OCI-LY1 (cell line): ENCODE results near the gene FADS2.

ENCODE experiments used
- H2AFZ ChIP-seq: fragments of 200-600 bp; sonication (generic), shearing (Covaris generic); 2 replicates; pipeline ENCODE4 v1.6.0; 2014; ENCODE audit warnings: antibody characterized with exemption, mild to moderate bottlenecking, low read length
- H3F3A ChIP-seq: fragments of 200-600 bp; sonication (generic), shearing (Covaris generic); 2 replicates; pipeline ENCODE4 v1.6.0; 2014; ENCODE audit warnings: mild to moderate bottlenecking, antibody characterized with exemption, low read length, moderate library complexity; ENCODE audit not compliant: insufficient read depth
- H3K27ac ChIP-seq: fragments of 200-600 bp; sonication (generic); 2 replicates; pipeline ENCODE4 v1.5.1; 2014; ENCODE audit warnings: low read length, mixed run types, mild to moderate bottlenecking, low read depth; ENCODE audit not compliant: poor library complexity, severe bottlenecking
- H3K27me3 ChIP-seq: fragments of 200-600 bp; sonication (generic); 2 replicates; pipeline ENCODE4 v1.6.0; 2014; ENCODE audit warnings: antibody characterized with exemption, mild to moderate bottlenecking, low read length, moderate library complexity; ENCODE audit not compliant: insufficient read depth
- H3K36me3 ChIP-seq: fragments of 200-600 bp; sonication (generic); 2 replicates; pipeline ENCODE4 v1.6.1; 2014; ENCODE audit warnings: mild to moderate bottlenecking, antibody characterized with exemption, low read length, moderate library complexity, mixed read lengths; ENCODE audit not compliant: insufficient read depth
- H3K4me1 ChIP-seq: fragments of 200-600 bp; sonication (generic); 2 replicates; pipeline ENCODE4 v1.5.1; 2014; ENCODE audit warnings: mild to moderate bottlenecking, low read length, moderate library complexity; ENCODE audit not compliant: insufficient read depth, severe bottlenecking
- H3K4me2 ChIP-seq: fragments of 200-600 bp; sonication (generic), shearing (Covaris generic); 2 replicates; pipeline ENCODE4 v1.6.1; 2014; ENCODE audit warnings: low read length
- H3K4me3 ChIP-seq: fragments of 200-600 bp; sonication (generic); 2 replicates; pipeline ENCODE4 v1.5.1; 2014; ENCODE audit warnings: low read length, low read depth, mild to moderate bottlenecking, mixed read lengths; ENCODE audit not compliant: poor library complexity, severe bottlenecking
- H3K79me2 ChIP-seq: fragments of 200-600 bp; shearing (Covaris generic); 2 replicates; pipeline ENCODE4 v1.6.1; 2016; ENCODE audit warnings: mixed run types, low read length, mixed read lengths; ENCODE audit not compliant: insufficient read depth
- H3K9ac ChIP-seq: fragments of 200-600 bp; sonication (generic), shearing (Covaris generic); 2 replicates; pipeline ENCODE4 v1.6.1; 2014; ENCODE audit warnings: mild to moderate bottlenecking, low read length, mixed read lengths
- H3K9me2 ChIP-seq: fragments of 200-600 bp; sonication (generic), shearing (Covaris generic); 2 replicates; pipeline ENCODE4 v1.6.1; 2014; ENCODE audit warnings: low read depth, mild to moderate bottlenecking, low read length, mixed read lengths
- H3K9me3 ChIP-seq: fragments of 200-600 bp; shearing (Covaris generic); 2 replicates; pipeline ENCODE4 v1.6.1; 2014; ENCODE audit warnings: low read length, mixed read lengths
- H4K20me1 ChIP-seq: fragments of 200-600 bp; sonication (generic), shearing (Covaris generic); 2 replicates; pipeline ENCODE4 v1.6.0; 2016; ENCODE audit warnings: mild to moderate bottlenecking, low read length; ENCODE audit not compliant: insufficient read depth
- CTCF ChIP-seq: fragments of 200-600 bp; sonication (generic), shearing (Covaris generic); IDR thresholded peaks from 2 replicates; pipeline ENCODE4 v1.5.1; 2017; ENCODE audit warnings: mild to moderate bottlenecking, antibody characterized with exemption, low read length, moderate library complexity, mixed read lengths
- EZH2 ChIP-seq: fragments of 200-600 bp; sonication (generic), shearing (Covaris generic); IDR thresholded peaks from 2 replicates; pipeline ENCODE4 v1.8.0; 2017; ENCODE audit warnings: borderline replicate concordance, mixed run types, mild to moderate bottlenecking, antibody characterized with exemption, low read length, moderate library complexity, mixed read lengths

Gene FADS2

GRCh38 chr11:61795876-61796526 lies 32.1 kb upstream of the FADS2 start:
- H3K9me2 ChIP-seq = no peaks in the 10 kb centered on the region

GRCh38 chr11:61797263-61797944 lies 30.7 kb upstream of the FADS2 start:
- Histone ChIP-seq H3K4me1 (peaks cover 50% of the 10 kb centered on the region), H3K4me3 (no peak overlapping the region), H2AFZ (no peak overlapping the region), H3K9me2 (no peaks in the 10 kb centered on the region), H3K36me3 (peaks cover 55% of the 10 kb centered on the region), H3K27me3 (no peaks in the 10 kb centered on the region), H3K27ac (no peak overlapping the region), H3K9me3 (no peaks in the 10 kb centered on the region), H3K9ac (peak overlapping the region; percentile 15; the same call in 1 of the 2 replicates), H3F3A (peaks cover 4% of the 10 kb centered on the region; the same call in 1 of the 2 replicates), H4K20me1 (no peaks in the 10 kb centered on the region), H3K79me2 (peaks cover 41% of the 10 kb centered on the region), H3K4me2 (peak overlapping the region; percentile 6; the same call in 1 of the 2 replicates)
- peak; percentile 88 for TF ChIP-seq CTCF
- TF ChIP-seq EZH2 = no peak

More at GRCh38 chr11:61795876-61796526, 32.1 kb upstream of the FADS2 start:
- Histone ChIP-seq H3K79me2 (peaks cover 50% of the 10 kb centered on the region), H3K27ac (no peak overlapping the region), H3K9ac (no peak overlapping the region), H3K36me3 (peaks cover 54% of the 10 kb centered on the region), H2AFZ (no peak overlapping the region), H3F3A (peaks cover 4% of the 10 kb centered on the region; the same call in 1 of the 2 replicates), H4K20me1 (no peaks in the 10 kb centered on the region), H3K9me3 (no peaks in the 10 kb centered on the region), H3K27me3 (no peaks in the 10 kb centered on the region), H3K4me3 (no peak overlapping the region), H3K4me2 (no peak overlapping the region), H3K4me1 (peaks cover 59% of the 10 kb centered on the region)
- TF ChIP-seq CTCF (no peak), EZH2 (no peak)

GRCh38 chr11:61799665-61800284 lies 28.3 kb upstream of the FADS2 start:
- H3K9me3 ChIP-seq = no peaks in the 10 kb centered on the region
- peaks cover 37% of the 10 kb centered on the region for H3K4me1 ChIP-seq
- H2AFZ ChIP-seq = no peak overlapping the region
- H3K27me3 ChIP-seq = no peaks in the 10 kb centered on the region
- no peaks in the 10 kb centered on the region for H3K9me2 ChIP-seq
- H4K20me1 ChIP-seq = no peaks in the 10 kb centered on the region
- H3F3A ChIP-seq = peaks cover 4% of the 10 kb centered on the region; the same call in 1 of the 2 replicates
- H3K79me2 ChIP-seq = peaks cover 21% of the 10 kb centered on the region
- H3K36me3 ChIP-seq = peaks cover 67% of the 10 kb centered on the region
- no peak overlapping the region for H3K27ac ChIP-seq
- no peak overlapping the region for H3K4me3 ChIP-seq
- TF ChIP-seq EZH2 = no peak
- TF ChIP-seq CTCF = no peak
- H3K9ac ChIP-seq = no peak overlapping the region; the same call in 1 of the 2 replicates
- no peak overlapping the region for H3K4me2 ChIP-seq
